ENCODE data around the gene GSTA2. TPM values are rescaled to one million over a fixed set of nuclear protein-coding genes. Genes with fewer than 3 reads are reported as not detected.

GSTA2 gene
- total RNA-seq, 1 experiment from 2014 or later = not detected

GRCh38 chr6:52735071-52735470 lies 28.2 kb downstream of the GSTA2 start:
- Mint-ChIP-seq H3K9me3 (peaks cover 0 to 5% of the 10 kb centered on the region in 2 experiments; a peak in 3 of 5 replicates), H3K4me1 (peaks cover 54 to 59% of the 10 kb centered on the region in 2 experiments), H3K27me3 (ENCODE audit: low read depth) (peaks cover 11% of the 10 kb centered on the region), H3K27ac (no peak overlapping the region; a peak in 1 of 7 replicates), H3K36me3 (ENCODE audit: insufficient read depth in 1 of 3, low read depth in 3 of 3) (peaks cover 0 to 6% (median 0%) of the 10 kb centered on the region in 3 experiments; a peak in 5 of 7 replicates), H3K4me3 (no peak overlapping the region)
- no peak overlapping the region for H3K9ac ChIP-seq (ENCODE audit: extremely low read depth, insufficient read length, low read length)
- H4K8ac ChIP-seq (replicated peaks; ENCODE audit: insufficient read length, low read depth, low read length) = no peak overlapping the region
- no peak overlapping the region for H2AK5ac ChIP-seq (ENCODE audit: insufficient read length, low read length)
- H3K9me3 ChIP-seq (ENCODE audit: control insufficient read depth, low read depth, low read length) = no peaks in the 10 kb centered on the region
- no peak overlapping the region for H3K23ac ChIP-seq (ENCODE audit: insufficient read length, low read depth, low read length)
- no peaks in the 10 kb centered on the region for H3K79me1 ChIP-seq (ENCODE audit: insufficient read depth, low read depth, low read length, poor library complexity, severe bottlenecking)
- no peak overlapping the region for H2BK12ac ChIP-seq (ENCODE audit: insufficient read length, low read depth, low read length)
- H3K56ac ChIP-seq (ENCODE audit: insufficient read length, low read depth, low read length) = no peak overlapping the region
- H3K79me2 ChIP-seq (ENCODE audit: insufficient read depth, low read length) = no peaks in the 10 kb centered on the region
- DNase-seq = no peak
- no CpG with 5 or more reads among the region's 6 CpGs for WGBS (ENCODE audit: extremely low coverage, insufficient read length, low lambda C conversion rate)
- no peak for TF ChIP-seq CTCF (conservative IDR thresholded peaks at IDR 0.05)
- H4K5ac ChIP-seq (ENCODE audit: insufficient read length, low read depth, low read length) = no peak overlapping the region
- no peaks in the 10 kb centered on the region for H3K23me2 ChIP-seq (ENCODE audit: insufficient read length, low read depth, low read length, poor library complexity, severe bottlenecking)
- no peak overlapping the region for H3T11ph ChIP-seq (ENCODE audit: low read length)
- H3K4me2 ChIP-seq (ENCODE audit: insufficient read depth, insufficient read length, low read length) = no peak overlapping the region
- no peak overlapping the region for H2BK5ac ChIP-seq (ENCODE audit: insufficient read length, low read length)
- no peak overlapping the region for H2BK120ac ChIP-seq (ENCODE audit: low read depth, low read length, poor library complexity, severe bottlenecking)
- H3K4me1 ChIP-seq (ENCODE audit: insufficient read depth, low read length) = peaks cover 2% of the 10 kb centered on the region; the same call in 1 of the 2 replicates
- H3K18ac ChIP-seq (ENCODE audit: insufficient read length, low read depth, low read length) = no peak overlapping the region
- no peak overlapping the region for H3K27ac ChIP-seq (ENCODE audit: insufficient read length, low read depth, low read length)
- no peaks in the 10 kb centered on the region for H4K20me1 ChIP-seq (ENCODE audit: control insufficient read depth, insufficient read depth, insufficient read length)
- H2AFZ ChIP-seq (ENCODE audit: low read length) = no peak overlapping the region
- H3K14ac ChIP-seq (ENCODE audit: insufficient read depth, low read length) = no peak overlapping the region
- H3K4ac ChIP-seq (ENCODE audit: low read depth, low read length) = no peak overlapping the region; the same call in 1 of the 2 replicates
- no peaks in the 10 kb centered on the region for H3K27me3 ChIP-seq (ENCODE audit: insufficient read depth, low read length)
- H2BK20ac ChIP-seq (ENCODE audit: low read depth, low read length, poor library complexity, severe bottlenecking) = no peak overlapping the region
- H4K91ac ChIP-seq (ENCODE audit: insufficient read length, low read depth, low read length) = no peak overlapping the region
- no peak overlapping the region for H2BK15ac ChIP-seq (ENCODE audit: low read depth, low read length)
